SH-SY5Y (cell line): ENCODE measurements around the gene LAMA5.

Experiments used
- GATA2 ChIP-seq: IDR thresholded peaks from 2 replicates; pipeline ENCODE4 v1.6.1; 2011; ENCODE audit warnings: mild to moderate bottlenecking, low read depth, low read length
- GATA3 ChIP-seq: IDR thresholded peaks from 2 replicates; pipeline ENCODE4 v1.6.1; 2011; ENCODE audit warnings: low read depth, mild to moderate bottlenecking, low read length, moderate library complexity

GRCh38 chr20:62349556-62350097 is 17.5 kb downstream of the LAMA5 start:
- no peak for TF ChIP-seq GATA2
- no peak for TF ChIP-seq GATA3
